Subcutaneous adipose tissue (tissue), 4 donors: ENCODE data around the gene DDIT4L. TPM values are rescaled to one million over a fixed set of nuclear protein-coding genes. Genes with fewer than 3 reads are reported as not detected.

Source experiments
- total RNA-seq, 4 donors: library from RNA; depleted of rRNA; stranded (reverse); fragments of >200 nt; gene quantifications; one replicate each; pipeline ENCODE4 v1.1.0, GENCODE V29; 2016
- TF ChIP-seq, protein P1 (sequence below): fragments of 450-650 bp; IDR thresholded peaks from one replicate; pipeline ENCODE4 v1.5.1; 2016; ENCODE audit warnings: low read depth, mild to moderate bottlenecking, control low read depth, antibody characterized with exemption, moderate library complexity

Gene DDIT4L
- total RNA-seq, 4 donors from 2014 or later, result 2.1 to 6.3 (median 4.1) TPM

GRCh38 chr4:100175858-100176257, 14.4 kb downstream of the DDIT4L start:
- TF ChIP-seq, protein P1, sequence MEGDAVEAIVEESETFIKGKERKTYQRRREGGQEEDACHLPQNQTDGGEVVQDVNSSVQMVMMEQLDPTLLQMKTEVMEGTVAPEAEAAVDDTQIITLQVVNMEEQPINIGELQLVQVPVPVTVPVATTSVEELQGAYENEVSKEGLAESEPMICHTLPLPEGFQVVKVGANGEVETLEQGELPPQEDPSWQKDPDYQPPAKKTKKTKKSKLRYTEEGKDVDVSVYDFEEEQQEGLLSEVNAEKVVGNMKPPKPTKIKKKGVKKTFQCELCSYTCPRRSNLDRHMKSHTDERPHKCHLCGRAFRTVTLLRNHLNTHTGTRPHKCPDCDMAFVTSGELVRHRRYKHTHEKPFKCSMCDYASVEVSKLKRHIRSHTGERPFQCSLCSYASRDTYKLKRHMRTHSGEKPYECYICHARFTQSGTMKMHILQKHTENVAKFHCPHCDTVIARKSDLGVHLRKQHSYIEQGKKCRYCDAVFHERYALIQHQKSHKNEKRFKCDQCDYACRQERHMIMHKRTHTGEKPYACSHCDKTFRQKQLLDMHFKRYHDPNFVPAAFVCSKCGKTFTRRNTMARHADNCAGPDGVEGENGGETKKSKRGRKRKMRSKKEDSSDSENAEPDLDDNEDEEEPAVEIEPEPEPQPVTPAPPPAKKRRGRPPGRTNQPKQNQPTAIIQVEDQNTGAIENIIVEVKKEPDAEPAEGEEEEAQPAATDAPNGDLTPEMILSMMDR, result no peak

- TF ChIP-seq, protein P1, result no peak
These were observed 15.3 kb downstream of the DDIT4L start for GRCh38 chr4:100174985-100175383.

DNA sequence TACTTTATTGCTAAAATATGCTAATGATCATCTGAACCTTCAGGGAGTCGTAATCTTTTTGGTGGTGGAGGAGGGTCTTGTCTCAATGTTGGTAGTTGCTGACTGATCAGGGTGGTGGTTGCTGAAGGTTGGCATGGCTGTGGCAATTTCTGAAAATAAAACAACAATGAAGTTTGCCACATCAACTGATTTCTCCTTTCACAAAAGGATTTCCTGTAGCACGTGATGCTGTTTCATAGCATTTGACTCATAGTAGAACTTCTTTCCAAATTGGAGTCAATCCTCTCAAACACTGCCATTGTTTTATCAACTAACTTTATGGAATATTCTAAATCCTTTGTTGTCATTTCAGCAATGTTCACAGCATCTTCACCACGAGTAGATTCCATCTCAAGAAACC, 19.3 kb downstream of the DDIT4L start:
- TF ChIP-seq, protein P1, result no peak

- TF ChIP-seq, protein P1, result no peak
These were observed 20.5 kb downstream of the DDIT4L start for GRCh38 chr4:100169491-100170485.

- TF ChIP-seq, protein P1, result no peak
These were observed 21.7 kb downstream of the DDIT4L start for GRCh38 chr4:100168521-100168920.

- TF ChIP-seq, protein P1, result no peak
These were observed 23.8 kb downstream of the DDIT4L start for GRCh38 chr4:100166297-100167039.

DNA sequence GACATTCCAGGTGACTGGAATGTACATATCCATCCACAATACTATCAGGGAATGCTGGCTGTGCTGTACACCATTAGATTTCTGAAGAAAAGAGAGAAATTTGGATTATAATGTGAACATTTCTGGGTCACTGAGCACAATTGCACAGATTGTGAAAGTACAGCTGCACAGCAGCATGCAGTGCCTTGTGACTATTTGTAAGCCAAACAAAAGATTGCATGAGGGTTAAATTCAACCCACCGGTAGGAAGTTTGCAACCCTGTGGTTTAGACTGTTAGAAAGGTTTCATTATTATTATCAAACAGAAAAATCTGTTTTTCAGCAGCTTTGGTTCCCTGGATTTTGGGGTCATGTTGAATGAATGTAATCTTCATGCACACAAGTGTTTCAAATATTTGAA, 24.5 kb downstream of the DDIT4L start:
- TF ChIP-seq, protein P1, result no peak
